Activated naive CD4-positive, alpha-beta T cell (primary cell): ENCODE results near the gene IFT22.
"Not testable (repeated sequence)": the region's sequence is repeated elsewhere in the genome, so short reads cannot be mapped to it uniquely, and the experiment has no call there.

Source experiments
- DNase-seq, 4 experiments: peaks; one replicate each; lab custom pipeline; 2025; lab: John Stamatoyannopoulos, UW

Gene IFT22

DNA sequence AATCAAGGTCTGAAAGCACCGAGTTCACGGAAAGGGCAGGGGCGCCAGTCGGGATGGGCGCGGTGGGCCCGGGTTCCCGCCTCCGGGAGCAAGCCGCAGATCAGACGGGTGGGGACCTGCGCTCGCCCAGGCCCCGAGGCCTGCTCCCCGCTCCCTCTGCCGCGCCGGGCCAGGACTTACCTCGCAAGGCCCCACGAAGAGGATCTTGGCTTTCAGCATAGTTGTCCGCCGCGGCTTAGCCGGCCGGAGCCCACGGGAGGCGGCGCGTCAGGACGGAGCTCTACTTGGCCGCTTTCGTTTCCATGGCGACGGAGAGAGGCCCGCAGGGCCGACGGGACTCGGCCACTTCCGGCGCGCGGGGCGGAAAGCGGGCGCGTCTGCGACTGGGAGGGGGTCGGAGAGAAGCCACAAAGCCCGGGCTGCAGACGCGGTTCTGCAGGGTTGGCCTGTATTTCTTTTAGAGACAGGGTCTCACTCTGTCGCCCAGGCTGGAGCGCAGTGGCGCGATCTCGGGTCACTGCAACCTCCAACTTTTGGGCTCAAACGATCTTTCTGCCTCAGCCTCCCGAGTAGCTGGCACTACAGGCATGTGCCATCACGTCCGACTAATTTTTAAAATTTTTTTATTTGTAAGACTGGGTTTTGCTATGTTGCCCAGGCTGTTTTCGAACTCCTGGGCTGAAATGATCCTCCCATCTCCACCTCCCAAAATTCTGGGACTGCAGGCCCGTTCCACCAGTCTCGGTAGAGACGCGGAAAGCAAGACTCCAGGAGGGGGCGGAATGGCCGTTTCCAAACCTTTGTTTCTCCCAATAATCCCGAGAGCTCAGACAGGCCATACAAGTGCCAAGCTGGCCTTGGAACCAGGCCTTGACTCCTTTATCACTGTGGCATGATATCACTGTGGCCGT is at the start of gene IFT22:
Gene IFT22 (minus strand): TSS at position 322 of the 911 bp plus-strand sequence. CDS start 103 bp downstream, at position 219.
- peak; percentile 35 to 77 (median 58) for DNase-seq

DNA sequence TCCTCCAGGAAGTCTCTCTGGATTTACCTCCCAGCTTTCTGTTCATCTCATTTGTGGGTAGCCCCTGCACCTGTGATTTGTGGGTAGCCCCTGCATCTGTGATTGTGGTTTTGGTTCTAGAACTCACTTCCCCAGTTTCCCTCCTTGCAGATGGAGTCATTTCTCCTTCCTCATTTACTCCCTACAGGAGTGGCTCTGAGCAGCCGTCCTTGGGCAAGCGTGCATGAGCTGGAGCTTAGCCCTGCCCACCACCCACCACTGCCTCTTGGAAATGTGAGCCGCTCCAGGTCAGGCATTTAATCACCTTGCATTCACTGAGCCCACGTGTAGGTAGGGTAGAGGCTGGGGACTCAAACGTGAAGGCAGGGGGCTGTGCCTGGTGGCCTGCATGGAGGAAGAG is 49.2 kb upstream of the IFT22 start:
- DNase-seq: no peak

DNA sequence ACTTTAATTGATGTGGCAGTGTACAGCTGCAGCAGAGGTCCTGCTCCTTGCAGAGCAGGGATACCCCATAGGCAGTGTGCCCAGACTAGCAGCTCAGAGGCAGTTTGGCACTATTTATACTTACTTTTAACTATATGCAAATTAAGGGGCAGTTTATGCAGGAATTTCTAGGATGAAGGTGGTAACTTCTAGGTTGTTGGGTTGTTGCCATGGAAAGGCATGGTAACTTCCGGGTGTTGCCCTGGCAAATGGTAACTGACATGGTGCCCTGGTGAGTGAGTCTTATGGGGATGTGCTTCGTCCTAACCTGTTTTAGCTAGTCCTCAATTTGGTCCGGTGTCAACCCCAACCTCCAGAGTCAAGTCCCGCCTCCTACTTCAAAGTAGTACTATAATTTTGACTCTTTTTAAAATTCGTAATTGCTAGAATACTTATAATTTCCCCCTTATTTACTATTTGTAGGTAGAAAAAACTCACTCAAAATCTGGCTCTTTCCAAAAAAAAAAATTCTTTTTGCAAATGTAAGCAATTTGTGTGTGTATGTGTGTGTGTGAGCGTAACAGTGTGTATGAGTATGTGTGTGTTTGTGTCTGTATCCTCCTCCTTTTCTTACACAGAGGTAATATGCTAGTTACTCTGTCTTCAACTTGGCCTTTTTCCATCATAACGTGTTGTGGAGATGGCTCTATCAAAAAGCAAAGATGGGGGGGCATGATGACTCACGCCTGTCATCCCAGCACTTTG is 47.0 kb upstream of the IFT22 start:
- DNase-seq: no peak

DNA sequence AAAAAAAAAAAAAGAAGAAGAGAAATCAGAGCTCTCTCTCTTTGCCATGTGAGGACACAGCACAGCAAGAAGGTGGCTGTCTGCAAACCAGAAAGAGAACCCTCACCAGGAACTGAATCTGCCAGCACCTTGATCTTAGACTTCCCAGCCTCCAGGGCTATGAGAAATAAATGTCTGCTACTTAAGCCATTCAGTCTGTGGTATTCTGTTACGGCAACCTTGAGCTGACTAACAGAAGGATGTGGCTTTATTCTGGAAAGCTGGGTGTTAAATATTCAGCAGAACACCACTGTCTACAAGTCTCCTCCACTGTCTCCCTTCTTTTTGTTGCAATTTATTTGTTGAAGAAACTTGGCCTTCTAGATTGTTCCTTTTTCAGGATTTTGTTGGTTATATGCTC is 46.1 kb upstream of the IFT22 start:
- no peak for DNase-seq

DNA sequence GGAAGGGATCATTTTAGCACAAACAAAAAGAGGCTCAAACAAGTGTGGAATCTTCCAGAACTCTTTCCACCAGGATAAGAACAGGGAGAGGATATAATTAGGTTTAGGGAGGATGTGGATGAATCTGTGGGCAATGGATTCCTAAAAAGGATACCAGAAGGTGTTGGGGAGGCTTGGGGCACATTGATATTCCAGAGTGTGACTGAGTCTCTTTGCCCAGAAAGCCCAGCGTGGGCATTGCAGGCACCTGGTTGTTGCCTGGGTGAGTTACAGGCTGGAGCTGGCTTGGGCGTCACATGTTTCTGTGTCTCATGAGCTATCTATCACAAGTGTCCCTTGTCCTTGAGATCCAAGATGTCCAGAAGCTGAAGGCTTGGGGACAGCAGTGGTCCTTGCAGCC is 44.3 kb upstream of the IFT22 start:
- no peak for DNase-seq

DNA sequence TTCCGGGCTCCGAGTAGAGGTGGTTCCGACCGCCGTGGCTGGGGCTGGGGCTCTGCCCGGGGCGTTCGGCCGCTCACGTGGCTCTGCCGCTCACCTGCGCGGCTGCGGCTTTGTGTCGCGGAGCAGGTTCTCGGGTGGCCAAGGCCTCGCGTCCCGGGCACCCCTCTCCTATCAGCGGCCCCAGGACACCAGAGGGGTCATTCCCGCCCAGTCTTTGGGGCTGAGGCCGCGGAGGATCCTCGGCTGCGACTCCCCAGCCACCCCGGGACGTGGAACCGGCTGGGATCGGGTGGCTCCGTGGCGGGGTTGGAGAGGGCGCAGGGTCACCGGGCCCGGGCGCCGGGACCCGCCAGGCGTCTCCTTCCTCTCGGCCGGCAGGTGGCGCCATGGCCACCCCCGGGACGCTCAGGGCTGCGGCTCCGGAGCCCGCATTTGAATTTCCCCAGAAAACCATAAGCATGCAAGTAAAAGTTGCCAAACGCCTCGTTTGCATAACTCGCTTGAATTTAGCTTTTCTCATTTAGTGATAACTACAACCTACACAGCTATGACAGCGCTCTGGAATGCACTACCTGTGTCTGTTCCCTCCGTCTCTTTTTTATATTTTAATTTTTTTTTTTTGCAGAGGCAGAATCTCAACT is 42.2 kb upstream of the IFT22 start:
- DNase-seq: peak; percentile 35 to 64 (median 42)

DNA sequence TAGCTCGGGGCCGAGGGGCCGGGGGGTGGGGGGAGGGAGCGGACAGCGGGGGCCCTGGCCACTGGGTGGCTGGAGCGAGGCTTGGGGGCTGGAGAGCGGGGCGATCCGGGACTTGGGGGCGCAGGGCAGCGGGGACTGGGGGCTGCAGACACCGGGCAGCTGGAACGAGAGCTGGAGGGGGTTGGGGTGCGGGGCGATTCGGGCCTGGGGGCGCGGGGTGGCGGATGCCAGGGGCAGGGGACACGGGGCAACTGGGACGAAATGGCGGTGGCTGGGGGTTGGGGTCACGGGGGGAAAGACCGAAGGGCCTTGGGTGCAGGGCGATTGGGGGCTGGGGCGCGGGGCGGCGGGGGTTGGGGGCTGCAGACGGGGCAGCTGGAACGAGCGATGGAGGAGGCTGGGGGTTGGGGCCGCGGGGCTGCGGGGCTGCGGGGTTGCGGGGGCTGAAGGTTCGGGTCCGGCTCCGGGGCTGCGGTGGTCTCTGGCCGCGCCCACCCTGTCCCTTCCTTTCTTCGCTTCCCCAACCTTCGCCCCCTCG is 41.7 kb upstream of the IFT22 start:
- no peak for DNase-seq

DNA sequence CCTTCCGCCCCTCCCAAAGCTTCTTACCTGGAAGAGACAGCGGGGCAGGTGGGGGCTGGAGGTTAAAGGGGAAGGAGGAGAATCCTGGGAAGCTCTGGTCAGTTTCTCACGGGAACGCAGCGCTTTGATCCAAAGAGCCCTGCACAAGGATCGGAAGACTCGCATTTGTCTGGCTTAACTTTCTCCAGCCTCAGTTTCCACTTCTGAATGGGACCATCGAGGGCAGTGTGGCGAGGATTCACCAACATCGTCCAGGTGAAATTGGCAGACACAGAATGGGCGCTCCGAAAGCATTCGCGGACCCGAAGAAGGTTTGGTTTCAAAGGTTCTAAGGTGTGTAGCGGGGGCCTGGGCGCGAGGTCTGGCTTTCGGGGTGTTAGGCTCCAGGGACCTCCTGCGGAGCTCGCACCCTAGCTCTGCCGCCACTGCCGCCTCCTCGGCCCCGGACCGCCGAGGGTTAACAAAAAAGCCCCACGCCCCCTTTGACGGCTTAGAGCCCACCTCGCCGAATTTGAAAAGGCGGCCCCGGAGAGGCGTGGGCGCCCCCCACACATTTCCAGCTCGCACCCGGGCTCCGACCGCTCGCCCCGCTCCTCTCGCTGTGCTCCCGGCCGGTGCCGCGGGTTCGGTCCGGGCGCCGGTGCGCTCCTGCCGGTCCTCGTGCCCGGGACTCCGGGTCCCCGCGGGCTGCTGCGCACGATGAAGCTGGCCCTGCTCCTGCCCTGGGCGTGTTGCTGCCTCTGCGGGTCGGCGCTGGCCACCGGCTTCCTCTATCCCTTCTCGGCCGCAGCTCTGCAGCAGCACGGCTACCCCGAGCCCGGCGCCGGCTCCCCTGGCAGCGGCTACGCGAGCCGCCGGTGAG is 41.0 kb upstream of the IFT22 start, which contains the start of gene COL26A1:
Gene COL26A1 (plus strand): TSS at position 542 of the 862 bp plus-strand sequence. CDS start 158 bp downstream, at position 700.
- no peak for DNase-seq

DNA sequence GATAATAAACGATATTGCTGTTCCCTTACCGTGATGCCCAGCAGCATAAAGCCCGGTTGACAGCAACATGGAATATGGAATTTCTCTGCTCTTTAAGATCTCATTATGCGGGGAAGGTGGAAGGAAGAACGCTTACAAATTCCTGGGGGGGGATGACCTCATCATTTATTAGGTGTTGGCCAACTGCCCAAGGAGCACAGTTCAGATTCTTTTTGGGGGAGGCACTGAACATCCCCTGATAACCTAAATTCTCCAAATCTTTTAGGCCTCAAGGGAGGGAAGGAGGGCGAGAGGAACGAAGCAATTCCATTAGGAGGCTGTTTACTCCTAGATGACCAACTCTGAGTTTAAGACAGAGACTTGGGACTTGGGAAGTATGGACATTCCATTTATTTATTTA is 35.8 kb upstream of the IFT22 start:
- no peak for DNase-seq

DNA sequence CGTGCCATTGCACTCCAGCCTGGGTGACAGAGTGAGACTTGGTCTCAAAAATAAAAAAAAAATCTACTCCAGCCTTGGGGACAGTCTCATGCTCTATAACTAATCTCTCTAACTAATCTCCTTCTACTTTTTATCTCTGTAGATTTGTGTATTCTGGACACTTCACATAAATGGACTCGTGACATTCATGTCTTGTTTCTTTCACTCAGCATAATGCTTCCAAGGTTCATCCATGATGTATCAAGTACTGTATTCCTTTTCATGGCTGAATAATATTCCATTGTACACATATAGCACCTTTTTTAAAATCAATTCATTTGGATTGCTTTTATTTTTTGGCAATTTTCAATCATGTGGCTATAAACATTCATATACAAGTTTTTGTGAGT is 31.3 kb upstream of the IFT22 start:
- no peak for DNase-seq

DNA sequence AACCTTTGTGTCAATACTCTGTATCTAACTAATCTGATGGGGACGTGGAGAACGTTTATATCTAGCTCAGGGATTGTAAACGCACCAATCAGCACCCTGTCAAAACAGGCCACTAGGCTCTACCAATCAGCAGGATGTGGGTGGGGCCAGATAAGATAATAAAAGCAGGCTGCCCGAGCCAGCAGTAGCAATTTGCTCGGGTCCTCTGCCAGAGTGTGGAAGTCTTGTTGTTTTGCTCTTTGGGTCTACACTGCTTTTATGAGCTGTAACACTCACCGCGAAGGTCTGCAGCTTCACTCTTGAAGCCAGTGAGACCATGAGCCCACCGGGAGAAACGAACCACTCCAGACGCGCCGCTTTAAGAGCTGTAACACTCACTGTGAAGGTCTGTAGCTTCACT is 27.7 kb upstream of the IFT22 start:
- DNase-seq: not testable (repeated sequence)

DNA sequence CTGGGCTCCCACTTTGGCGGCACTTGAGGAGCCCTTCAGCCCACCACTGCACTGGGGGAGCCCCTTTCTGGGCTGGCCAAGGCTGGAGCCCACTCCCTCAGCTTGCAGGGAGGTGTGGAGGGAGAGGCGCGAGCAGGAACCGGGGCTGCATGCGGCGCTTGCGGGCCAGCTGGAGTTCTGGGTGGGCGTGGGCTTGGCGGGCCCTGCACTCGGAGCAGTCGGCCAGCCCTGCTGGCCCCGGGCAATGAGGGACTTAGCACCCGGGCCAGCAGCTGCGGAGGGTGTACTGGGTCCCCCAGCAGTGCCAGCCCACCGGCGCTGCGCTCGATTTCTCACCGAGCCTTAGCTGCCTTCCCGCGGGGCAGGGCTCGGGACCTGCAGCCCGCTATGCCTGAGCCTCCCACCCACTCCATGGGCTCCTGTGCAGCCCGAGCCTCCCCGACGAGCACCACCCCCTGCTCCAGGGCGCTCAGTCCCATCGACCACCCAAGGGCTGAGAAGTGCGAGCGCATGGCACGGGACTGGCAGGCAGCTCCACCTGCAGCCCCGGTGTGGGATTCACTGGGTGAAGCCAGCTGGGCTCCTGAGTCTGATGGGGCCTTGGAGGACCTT is 26.9 kb upstream of the IFT22 start:
- not testable (repeated sequence) for DNase-seq

DNA sequence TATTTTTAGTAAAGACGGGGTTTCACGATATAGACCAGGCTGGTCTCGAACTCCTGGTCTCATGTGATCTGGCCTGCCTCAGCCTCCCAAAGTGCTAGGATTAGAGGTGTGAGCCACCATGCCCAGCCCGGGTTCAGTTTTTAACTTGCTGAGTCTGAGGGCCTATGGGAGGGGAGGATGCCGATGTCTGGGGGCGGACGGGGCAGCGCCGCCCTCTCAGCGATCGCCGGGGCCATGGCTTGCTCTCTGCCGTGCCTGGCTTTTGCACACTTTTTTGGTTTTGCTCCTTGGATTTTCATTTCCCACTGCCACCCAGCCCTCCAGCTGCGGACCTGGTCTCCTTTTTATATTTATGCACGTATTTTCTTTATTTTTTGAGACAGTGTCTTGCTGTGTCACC is 25.9 kb upstream of the IFT22 start:
- DNase-seq: no peak

DNA sequence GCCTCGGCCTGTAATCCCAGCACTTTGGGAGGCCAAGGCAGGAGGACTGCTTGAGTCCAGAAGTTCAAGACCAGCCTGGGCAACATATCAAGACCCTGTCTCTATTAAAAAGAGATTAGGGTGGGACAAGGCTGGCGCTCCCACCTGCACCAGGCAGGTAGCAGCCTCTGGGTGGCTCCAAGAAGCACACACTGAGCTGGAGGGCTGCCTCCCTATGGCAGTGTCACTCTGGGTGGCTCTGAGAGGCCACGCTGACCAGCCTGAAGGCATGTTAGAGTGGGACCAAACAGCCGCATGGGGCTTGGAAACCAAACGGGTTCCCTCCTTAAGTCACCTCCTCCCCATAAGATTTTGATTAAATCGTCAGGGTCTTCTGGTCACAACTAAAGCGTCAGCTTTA is 21.3 kb upstream of the IFT22 start:
- DNase-seq: no peak

DNA sequence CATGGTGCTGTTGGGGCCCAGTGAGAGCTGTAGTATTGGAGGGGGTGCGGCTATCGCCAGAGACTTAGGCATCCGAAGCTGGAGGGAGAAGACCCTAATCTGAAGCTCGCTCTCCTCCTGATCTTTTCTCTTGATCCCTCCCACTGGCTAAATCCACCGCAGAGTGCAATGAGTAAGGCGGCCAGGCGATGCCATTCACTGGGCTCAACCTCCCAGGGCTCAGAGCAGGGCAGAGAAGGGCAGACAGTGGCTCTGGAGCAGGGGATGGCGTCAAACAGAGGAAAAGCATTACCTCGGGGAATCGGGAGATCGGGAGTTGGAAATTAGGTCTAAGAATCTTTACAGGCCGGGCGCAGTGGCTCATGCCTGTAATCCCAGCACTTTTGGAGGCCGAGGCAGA is 18.8 kb upstream of the IFT22 start:
- DNase-seq: no peak

DNA sequence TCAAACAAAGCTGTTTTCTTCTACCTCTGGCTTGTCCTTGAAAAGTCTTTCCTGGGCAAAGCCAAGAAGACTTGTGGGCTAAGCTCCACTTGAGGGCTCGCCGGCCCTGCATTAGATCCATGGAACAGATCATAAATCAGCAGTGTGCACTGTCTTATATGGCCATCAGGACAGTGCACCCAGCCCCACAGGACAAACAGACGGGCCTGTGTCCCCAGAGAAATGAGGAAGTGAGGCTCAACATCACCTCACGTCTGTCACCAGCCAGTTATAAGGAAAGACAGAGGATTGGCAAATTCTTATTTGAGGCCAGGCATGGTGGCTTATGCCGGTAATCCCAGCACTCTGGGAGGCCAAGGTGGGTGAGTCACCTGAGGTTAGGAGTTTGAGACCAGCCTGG is 12.3 kb upstream of the IFT22 start:
- no peak for DNase-seq

DNA sequence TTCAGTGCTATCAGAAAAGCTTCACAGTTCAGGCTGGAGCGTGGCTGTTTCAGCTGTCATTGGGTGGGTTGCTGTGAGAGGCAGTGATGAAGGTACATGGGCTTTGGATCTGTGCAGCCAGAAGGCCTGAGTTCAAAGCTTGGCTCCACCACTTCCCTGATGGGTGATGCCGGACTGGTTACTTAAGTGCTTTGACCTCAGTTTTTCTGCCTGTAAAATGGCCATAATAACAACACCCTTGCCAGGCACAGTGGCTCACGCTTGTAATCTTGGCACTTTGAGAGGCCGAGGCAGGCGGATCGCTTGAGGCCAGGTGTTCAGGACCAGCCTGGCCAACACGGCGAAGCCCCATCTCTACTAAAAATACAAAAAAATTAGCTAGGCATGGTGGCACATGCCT is 10.4 kb upstream of the IFT22 start:
- DNase-seq: no peak

DNA sequence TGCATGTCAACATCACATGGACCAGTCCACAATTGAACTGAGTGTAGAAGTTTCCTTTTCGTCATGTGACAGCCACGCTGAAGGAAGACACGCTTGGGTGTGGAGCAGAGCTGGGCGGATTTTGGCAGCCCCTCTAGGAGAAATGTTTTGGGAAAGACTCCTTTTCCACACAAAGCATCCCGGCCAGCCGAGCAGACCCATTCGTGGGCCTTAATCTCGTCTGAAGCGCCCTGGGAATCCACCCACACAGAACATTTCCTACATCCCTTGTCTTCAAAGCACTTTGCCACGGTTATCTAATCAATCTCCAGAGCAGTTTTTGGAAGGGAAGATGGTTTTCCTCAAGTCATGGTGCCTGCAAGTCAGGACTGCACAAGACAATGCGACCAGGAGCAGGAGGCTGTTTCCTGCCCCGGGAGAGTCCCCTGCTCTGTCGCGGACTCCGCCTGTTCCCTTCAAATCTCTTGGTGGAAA is 8.4 kb upstream of the IFT22 start:
- no peak for DNase-seq

DNA sequence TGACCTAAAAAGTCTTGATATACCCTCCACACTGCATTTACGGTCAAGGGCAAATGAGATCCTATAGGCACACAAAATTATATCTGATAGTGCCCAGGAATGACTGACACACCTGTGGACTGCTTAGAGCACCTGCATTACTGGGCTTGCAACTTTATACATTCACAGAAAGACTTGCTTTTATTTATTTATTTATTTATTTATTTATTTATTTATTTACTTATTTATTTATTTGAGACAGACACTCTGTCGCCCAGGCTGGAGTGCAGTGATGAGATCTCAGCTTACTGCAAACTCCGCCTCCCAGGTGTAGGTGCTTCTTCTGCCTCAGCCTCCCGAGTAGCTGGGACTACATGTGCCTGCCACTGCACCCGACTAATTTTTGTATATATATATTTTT is 6.5 kb upstream of the IFT22 start:
- no peak for DNase-seq

DNA sequence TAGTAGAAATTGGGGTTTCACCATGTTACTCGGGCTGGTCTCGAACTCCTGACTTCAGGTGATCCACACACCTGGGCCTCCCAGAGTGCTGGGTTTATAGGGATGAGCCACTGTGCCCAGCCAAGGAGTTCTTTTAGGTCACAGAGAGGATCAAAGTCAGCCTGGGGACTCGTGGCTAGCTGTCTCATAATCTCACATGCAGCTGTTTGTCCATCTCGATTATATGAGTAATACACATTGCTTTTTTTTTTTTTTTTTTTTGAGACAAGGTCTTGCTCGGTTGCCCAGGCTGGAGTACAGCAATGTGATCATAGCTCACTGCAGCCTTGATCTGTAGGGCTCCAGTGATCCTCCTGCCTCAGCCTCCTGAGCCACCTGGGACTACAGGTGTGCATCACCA is 2.2 kb downstream of the IFT22 start:
- DNase-seq: no peak

DNA sequence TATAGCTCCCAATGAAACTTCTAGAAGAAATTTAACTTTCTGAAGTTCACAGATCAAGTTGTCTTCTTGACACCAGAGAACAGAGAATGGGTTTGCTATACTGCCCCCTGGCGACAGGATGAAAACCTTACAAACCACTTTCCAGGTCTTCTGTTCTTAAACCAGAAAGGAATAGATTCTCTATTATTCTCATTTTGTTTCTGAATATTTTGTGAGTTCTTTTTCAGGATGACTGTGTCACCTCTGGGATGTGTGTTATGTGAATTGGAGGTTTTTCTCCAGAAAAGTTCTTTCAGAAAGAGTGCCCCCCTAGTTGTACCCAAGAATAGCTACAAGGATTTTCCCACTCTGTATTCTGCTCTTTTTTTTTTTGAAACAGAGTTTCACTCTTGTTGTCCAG is 6.3 kb downstream of the IFT22 start:
- DNase-seq: peak in 2 of 4 experiments; percentile 6
